GM12878 (cell line): ENCODE data around the gene CLNK. TPM values are rescaled to one million over a fixed set of nuclear protein-coding genes. Genes with fewer than 3 reads are reported as not detected.

Experiments
- ATF2 ChIP-seq: IDR thresholded peaks from 2 replicates; pipeline ENCODE4 v1.6.1; 2012; ENCODE audit warnings: low read length, inconsistent platforms
- ATF7 ChIP-seq: fragments of 450-650 bp; IDR thresholded peaks from 2 replicates; pipeline ENCODE4 v1.6.1; 2016; ENCODE audit warnings: low read depth, mild to moderate bottlenecking
- CREM ChIP-seq: IDR thresholded peaks from 2 replicates; pipeline ENCODE4 v1.6.1; 2014; ENCODE audit warnings: antibody characterized with exemption, low read depth
- DPF2 ChIP-seq: fragments of 450-650 bp; IDR thresholded peaks from 2 replicates; pipeline ENCODE4 v1.6.1; 2017; ENCODE audit warnings: mild to moderate bottlenecking
- EGR1 ChIP-seq, 2 experiments: IDR thresholded peaks; 1 replicate in 1 of 2; 2 replicates in 1 of 2; pipeline ENCODE4 v1.6.1; 2011 to 2012; ENCODE audit warnings: low read depth in 2 of 2, low read length in 2 of 2, borderline replicate concordance in 1 of 2, mild to moderate bottlenecking in 1 of 2, moderate library complexity in 1 of 2
- ETV6 ChIP-seq, 2 experiments: fragments of 450-650 bp in 1 of 2; IDR thresholded peaks in 1 of 2; conservative IDR thresholded peaks in 1 of 2; 2 replicates each; pipeline ENCODE4 v1.6.1; 2014; ENCODE audit warnings: antibody characterized with exemption in 1 of 2, borderline replicate concordance in 1 of 2, low read depth in 1 of 2, mild to moderate bottlenecking in 1 of 2, moderate library complexity in 1 of 2
- GABPA ChIP-seq: IDR thresholded peaks from 2 replicates; pipeline ENCODE4 v1.6.1; 2014; ENCODE audit warnings: antibody characterized with exemption, low read depth, mild to moderate bottlenecking, inconsistent platforms
- KAT2A ChIP-seq: conservative IDR thresholded peaks from 2 replicates; pipeline ENCODE4 v1.6.1; 2011; ENCODE audit warnings: low read depth, low read length; ENCODE audit not compliant: control insufficient read depth
- PBX3 ChIP-seq: IDR thresholded peaks from 2 replicates; pipeline ENCODE4 v1.6.1; 2011; ENCODE audit warnings: mild to moderate bottlenecking, low read depth, low read length, moderate library complexity; ENCODE audit not compliant: insufficient replicate concordance
- POLR2AphosphoS2 ChIP-seq: IDR thresholded peaks from 2 replicates; pipeline ENCODE4 v1.6.1; 2011; ENCODE audit warnings: low read depth, mild to moderate bottlenecking, low read length, improper control_type of control experiment, moderate library complexity
- TAF1 ChIP-seq: IDR thresholded peaks from 2 replicates; pipeline ENCODE4 v1.6.1; 2011; ENCODE audit warnings: mild to moderate bottlenecking, low read depth, low read length, borderline replicate concordance
- ZNF622 ChIP-seq: fragments of 450-650 bp; IDR thresholded peaks from 2 replicates; pipeline ENCODE4 v1.6.1; 2017; ENCODE audit warnings: mild to moderate bottlenecking, inconsistent platforms
- ZZZ3 ChIP-seq: IDR thresholded peaks from 2 replicates; pipeline ENCODE4 v1.6.1; 2011; ENCODE audit warnings: low read depth; ENCODE audit not compliant: control insufficient read depth, insufficient read length
- polyA plus RNA-seq, 11 experiments: library from polyadenylated mRNA; depleted of rRNA in 4 of 11; unstranded in 6 of 11; stranded (reverse) in 5 of 11; fragments of >200 nt; fragmentation: Nextera tagmentation in 4 of 11; fragmentation: Illumina TruSeq in 1 of 11; extraction: Ambion mirVana in 4 of 11; extraction: Trizol in 1 of 11; gene quantifications; 1 replicate in 1 of 11; 2 replicates in 10 of 11; pipeline versions ENCODE4 v1.2.1 to v1.2.3, GENCODE V29; 2011 to 2016; ENCODE audit warnings: inconsistent platforms in 2 of 11, missing spikeins in 2 of 11, low read depth in 1 of 11
- total RNA-seq, 4 experiments: library from RNA; depleted of rRNA in 3 of 4; stranded (reverse); fragments of >200 nt in 3 of 4; fragmentation: Illumina TruSeq in 1 of 4; extraction: Trizol in 1 of 4; gene quantifications; 2 replicates each; pipeline versions ENCODE4 v1.2.1 to v1.2.3, GENCODE V29; 2013 to 2021

Gene CLNK
- total and polyA plus RNA-seq, 10 of the 15 experiments (the other 5 are each of a cell fraction or from before 2014, with no cell fraction given) = 2.1 to 14.3 (median 2.7) TPM

- TF ChIP-seq PBX3 = peak; percentile 58
- no peak for TF ChIP-seq KAT2A
- TF ChIP-seq GABPA = no peak
- peak in 1 of 2 experiments; percentile 62; a peak in 1 of 4 replicates for TF ChIP-seq ETV6 (conservative IDR thresholded peaks at IDR 0.05 in 1 of 2, IDR thresholded peaks at IDR 0.05 in 1 of 2; ENCODE audit: borderline replicate concordance in 1 of 2, low read depth in 1 of 2)
- TF ChIP-seq ATF2 = peak; percentile 29; the same call in 1 of the 2 replicates
- peak; percentile 30; the same call in 1 of the 2 replicates for TF ChIP-seq ATF7
- TF ChIP-seq CREM = peak; percentile 36; the same call in 1 of the 2 replicates
- no peak for TF ChIP-seq POLR2AphosphoS2
- no peak for TF ChIP-seq TAF1
- no peak for TF ChIP-seq DPF2
- no peak for TF ChIP-seq ZZZ3
- TF ChIP-seq EGR1 (IDR thresholded peaks at IDR 0.05; ENCODE audit: borderline replicate concordance in 1 of 2, low read depth in 2 of 2, low read length in 2 of 2) = no peak
- TF ChIP-seq ZNF622 = no peak
These were observed 13.2 kb downstream of the CLNK start (continued) for GRCh38 chr4:10671366-10671765.
